H9 (cell line): Measurements from ENCODE around the gene VCAN. TPM values are rescaled to one million over a fixed set of nuclear protein-coding genes. Genes with fewer than 3 reads are reported as not detected.

Source experiments
- DNase-seq: peaks from one replicate; pipeline ENCODE4 v3.0.0-alpha.2; 2017
- H2AFZ ChIP-seq: one replicate; pipeline ENCODE4 v1.6.1; 2013; ENCODE audit warnings: mild to moderate bottlenecking, low read length, control low read depth, moderate library complexity
- H2AK5ac ChIP-seq: 2 replicates; pipeline ENCODE4 v1.6.1; 2013; ENCODE audit warnings: low read length, control low read depth, mixed read lengths; ENCODE audit not compliant: insufficient read length
- H2BK120ac ChIP-seq: one replicate; pipeline ENCODE4 v1.6.1; 2013; ENCODE audit warnings: low read depth, mild to moderate bottlenecking, low read length, control low read depth, inconsistent platforms; ENCODE audit not compliant: poor library complexity, severe bottlenecking
- H2BK12ac ChIP-seq: 2 replicates; pipeline ENCODE4 v1.6.1; 2013; ENCODE audit warnings: low read length, control low read depth, mixed read lengths, low read depth; ENCODE audit not compliant: insufficient read length
- H2BK15ac ChIP-seq: 2 replicates; pipeline ENCODE4 v1.6.1; 2013; ENCODE audit warnings: low read depth, low read length, control low read depth
- H2BK20ac ChIP-seq: one replicate; pipeline ENCODE4 v1.6.1; 2013; ENCODE audit warnings: low read depth, mild to moderate bottlenecking, low read length, control low read depth, inconsistent platforms; ENCODE audit not compliant: poor library complexity, severe bottlenecking
- H2BK5ac ChIP-seq: 2 replicates; pipeline ENCODE4 v1.6.1; 2013; ENCODE audit warnings: low read length, control low read depth, mixed read lengths; ENCODE audit not compliant: insufficient read length
- H3K14ac ChIP-seq: 2 replicates; pipeline ENCODE4 v1.6.1; 2013; ENCODE audit warnings: low read length, control low read depth; ENCODE audit not compliant: insufficient read depth
- H3K18ac ChIP-seq: 2 replicates; pipeline ENCODE4 v1.6.1; 2013; ENCODE audit warnings: low read depth, mild to moderate bottlenecking, mixed read lengths, low read length, control low read depth; ENCODE audit not compliant: insufficient read length
- H3K23ac ChIP-seq: 2 replicates; pipeline ENCODE4 v1.6.1; 2013; ENCODE audit warnings: low read length, control low read depth, mixed read lengths, low read depth; ENCODE audit not compliant: insufficient read length
- H3K23me2 ChIP-seq: 2 replicates; pipeline ENCODE4 v1.6.1; 2013; ENCODE audit warnings: low read depth, mild to moderate bottlenecking, mixed read lengths, low read length, control low read depth; ENCODE audit not compliant: insufficient read length, poor library complexity, severe bottlenecking
- H3K27ac ChIP-seq: 2 replicates; pipeline ENCODE4 v1.5.1; 2013; ENCODE audit warnings: low read length, control low read depth, mixed read lengths, low read depth; ENCODE audit not compliant: insufficient read length
- H3K27me3 ChIP-seq: 2 replicates; pipeline ENCODE4 v1.6.1; 2013; ENCODE audit warnings: low read length, control low read depth, inconsistent platforms; ENCODE audit not compliant: insufficient read depth
- H3K4ac ChIP-seq: 2 replicates; pipeline ENCODE4 v1.6.1; 2013; ENCODE audit warnings: low read depth, mild to moderate bottlenecking, control low read depth, inconsistent platforms, low read length, moderate library complexity
- H3K4me1 ChIP-seq: 2 replicates; pipeline ENCODE4 v1.6.1; 2013; ENCODE audit warnings: low read length, control low read depth, inconsistent platforms; ENCODE audit not compliant: insufficient read depth
- H3K4me2 ChIP-seq: 2 replicates; pipeline ENCODE4 v1.6.1; 2013; ENCODE audit warnings: low read length, control low read depth, mixed read lengths; ENCODE audit not compliant: insufficient read length, insufficient read depth
- H3K56ac ChIP-seq: 2 replicates; pipeline ENCODE4 v1.6.1; 2013; ENCODE audit warnings: low read depth, mild to moderate bottlenecking, mixed read lengths, low read length, control low read depth; ENCODE audit not compliant: insufficient read length
- H3K79me1 ChIP-seq: 2 replicates; pipeline ENCODE4 v1.6.1; 2013; ENCODE audit warnings: low read depth, mild to moderate bottlenecking, moderate library complexity, low read length, control low read depth, inconsistent platforms; ENCODE audit not compliant: insufficient read depth, poor library complexity, severe bottlenecking
- H3K79me2 ChIP-seq: 2 replicates; pipeline ENCODE4 v1.6.1; 2013; ENCODE audit warnings: low read length, control low read depth, inconsistent platforms; ENCODE audit not compliant: insufficient read depth
- H3K9ac ChIP-seq: 2 replicates; pipeline ENCODE4 v1.6.1; 2013; ENCODE audit warnings: low read length, control low read depth, mixed read lengths; ENCODE audit not compliant: insufficient read length; ENCODE audit errors: extremely low read depth
- H3K9me3 ChIP-seq: one replicate; pipeline ENCODE4 v1.6.1; 2013; ENCODE audit warnings: low read depth, low read length, inconsistent platforms; ENCODE audit not compliant: control insufficient read depth
- H3T11ph ChIP-seq: one replicate; pipeline ENCODE4 v1.6.1; 2013; ENCODE audit warnings: mild to moderate bottlenecking, low read length, control low read depth, inconsistent platforms
- H4K20me1 ChIP-seq: one replicate; pipeline ENCODE4 v1.6.1; 2013; ENCODE audit not compliant: control insufficient read depth, insufficient read length, insufficient read depth
- H4K5ac ChIP-seq: 2 replicates; pipeline ENCODE4 v1.6.1; 2013; ENCODE audit warnings: low read depth, mild to moderate bottlenecking, mixed read lengths, low read length, control low read depth; ENCODE audit not compliant: insufficient read length
- H4K8ac ChIP-seq: replicated peaks from 2 replicates; pipeline ENCODE4 v1.6.1; 2013; ENCODE audit warnings: low read length, control low read depth, mixed read lengths, low read depth; ENCODE audit not compliant: insufficient read length
- H4K91ac ChIP-seq: 2 replicates; pipeline ENCODE4 v1.6.1; 2013; ENCODE audit warnings: low read depth, mild to moderate bottlenecking, moderate library complexity, mixed read lengths, low read length, control low read depth; ENCODE audit not compliant: insufficient read length
- H3K27ac Mint-ChIP-seq, 3 experiments: 2 replicates in 2 of 3; 3 replicates in 1 of 3; pipeline ENCODE4 v1.8.0; 2020 to 2021; ENCODE audit warnings: mixed read lengths in 3 of 3, mild to moderate bottlenecking in 1 of 3, moderate library complexity in 1 of 3
- H3K27me3 Mint-ChIP-seq: 2 replicates; pipeline ENCODE4 v1.8.0; 2021; ENCODE audit warnings: low read depth, mild to moderate bottlenecking, moderate library complexity, mixed read lengths
- H3K36me3 Mint-ChIP-seq, 3 experiments: 2 replicates in 2 of 3; 3 replicates in 1 of 3; pipeline ENCODE4 v1.8.0; 2020 to 2021; ENCODE audit warnings: low read depth in 3 of 3, mixed read lengths in 3 of 3; ENCODE audit not compliant: insufficient read depth in 1 of 3
- H3K4me1 Mint-ChIP-seq, 2 experiments: 2 replicates each; pipeline ENCODE4 v1.8.0; 2020; ENCODE audit warnings: mixed read lengths in 2 of 2
- H3K4me3 Mint-ChIP-seq, 2 experiments: 2 replicates in 1 of 2; 3 replicates in 1 of 2; pipeline ENCODE4 v1.8.0; 2020 to 2021; ENCODE audit warnings: mild to moderate bottlenecking in 2 of 2, mixed read lengths in 2 of 2, moderate library complexity in 1 of 2
- H3K9me3 Mint-ChIP-seq, 2 experiments: 2 replicates in 1 of 2; 3 replicates in 1 of 2; pipeline ENCODE4 v1.8.0; 2020; ENCODE audit warnings: mild to moderate bottlenecking in 2 of 2, mixed read lengths in 2 of 2, moderate library complexity in 1 of 2
- CTCF ChIP-seq: fragments of 200-600 bp; sonication (generic); conservative IDR thresholded peaks from 3 replicates; pipeline ENCODE4 v1.8.0; 2021; ENCODE audit warnings: antibody characterized with exemption, mild to moderate bottlenecking
- WGBS: extraction: QIAGEN DNeasy Blood & Tissue Kit; methylation state at CpG from one replicate; pipeline ENCODE4 v1.1.7; 2013; ENCODE audit warnings: missing lambda C conversion rate, low lambda C conversion rate, mixed read lengths; ENCODE audit not compliant: insufficient read length; ENCODE audit errors: extremely low coverage; 5-methylcytosine and 5-hydroxymethylcytosine counted together
- total RNA-seq: library from RNA; stranded (reverse); gene quantifications from 2 replicates; pipeline ENCODE4 v1.2.1, GENCODE V29; 2021

The VCAN gene
- total RNA-seq, 1 experiment from 2014 or later = 278 TPM

DNA sequence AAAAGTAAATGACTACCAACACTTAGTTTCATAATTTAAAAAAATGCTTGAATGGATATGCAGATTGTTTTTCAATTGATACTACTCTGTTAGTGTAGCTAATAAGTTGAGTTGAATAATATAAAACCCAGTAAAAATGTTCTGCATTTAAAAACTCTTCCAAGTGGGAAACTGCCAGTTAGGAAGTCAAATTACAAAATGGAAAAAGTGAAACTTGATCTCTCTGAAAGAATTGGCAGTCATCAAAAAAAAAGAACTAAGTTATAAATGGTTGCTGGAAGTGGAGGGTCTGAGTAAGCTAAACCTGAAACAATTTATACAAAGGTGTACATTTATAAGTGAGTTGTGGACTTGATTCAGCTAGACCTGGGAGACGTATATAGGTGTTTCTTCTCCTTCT is 52.4 kb downstream of the VCAN start:
- Histone ChIP-seq H3K4me1 (no peaks in the 10 kb centered on the region), H3K9me3 (no peaks in the 10 kb centered on the region), H3K79me2 (no peaks in the 10 kb centered on the region), H3K4ac (no peak overlapping the region), H4K20me1 (no peaks in the 10 kb centered on the region), H3K27ac (no peak overlapping the region), H3K18ac (no peak overlapping the region), H3K14ac (no peak overlapping the region), H4K8ac (no peak overlapping the region), H3K9ac (no peak overlapping the region), H2AFZ (no peak overlapping the region), H2BK12ac (no peak overlapping the region), H2BK20ac (no peak overlapping the region), H3K23me2 (no peaks in the 10 kb centered on the region), H3K56ac (no peak overlapping the region), H2BK15ac (no peak overlapping the region), H3K23ac (no peak overlapping the region), H3K4me2 (no peak overlapping the region), H2BK5ac (no peak overlapping the region), H3K27me3 (no peaks in the 10 kb centered on the region), H4K91ac (no peak overlapping the region), H4K5ac (no peak overlapping the region), H2AK5ac (no peak overlapping the region), H2BK120ac (no peak overlapping the region), H3T11ph (no peak overlapping the region), H3K79me1 (no peaks in the 10 kb centered on the region)
- TF ChIP-seq CTCF = no peak
- Mint-ChIP-seq H3K4me1 (peaks cover 0 to 3% of the 10 kb centered on the region in 2 experiments; a peak in 2 of 4 replicates), H3K9me3 (no peaks in the 10 kb centered on the region), H3K27ac (no peak overlapping the region), H3K4me3 (no peak overlapping the region), H3K27me3 (no peaks in the 10 kb centered on the region), H3K36me3 (peaks cover 19 to 73% (median 41%) of the 10 kb centered on the region in 3 experiments; a peak in 6 of 7 replicates)
- WGBS = no CpG with 5 or more reads among the region's 1 CpG
- no peak for DNase-seq
